Liver (tissue), 3 donors: ENCODE results near the gene ATF6B.

Experiments
- EGR1 ChIP-seq, 2 donors: IDR thresholded peaks; 2 replicates each; pipeline ENCODE4 v1.6.1; 2016 to 2018; ENCODE audit warnings: antibody characterized with exemption in 2 of 2, low read depth in 2 of 2
- FOXA1 ChIP-seq: IDR thresholded peaks from 2 replicates; pipeline ENCODE4 v1.6.1; 2016; ENCODE audit warnings: antibody characterized with exemption
- GABPA ChIP-seq, 2 donors: IDR thresholded peaks in 1 of 2; conservative IDR thresholded peaks in 1 of 2; 2 replicates each; pipeline ENCODE4 v1.6.1; 2016; ENCODE audit warnings: antibody characterized with exemption in 2 of 2, mild to moderate bottlenecking in 1 of 2, moderate library complexity in 1 of 2
- JUND ChIP-seq, 2 donors: IDR thresholded peaks; 2 replicates each; pipeline ENCODE4 v1.6.1; 2016; ENCODE audit warnings: antibody characterized with exemption in 2 of 2
- RAD21 ChIP-seq, 2 donors: IDR thresholded peaks; 2 replicates each; pipeline ENCODE4 v1.6.1; 2016; ENCODE audit warnings: antibody characterized with exemption in 2 of 2, mild to moderate bottlenecking in 2 of 2
- SP1 ChIP-seq: IDR thresholded peaks from 2 replicates; pipeline ENCODE4 v1.6.1; 2018; ENCODE audit warnings: antibody characterized with exemption, mild to moderate bottlenecking
- TAF1 ChIP-seq: conservative IDR thresholded peaks from 2 replicates; pipeline ENCODE4 v1.6.1; 2016; ENCODE audit warnings: antibody characterized with exemption, mild to moderate bottlenecking
- YY1 ChIP-seq: IDR thresholded peaks from 2 replicates; pipeline ENCODE4 v1.6.1; 2016; ENCODE audit warnings: antibody characterized with exemption, mild to moderate bottlenecking
- TF ChIP-seq, protein P1 (sequence below): fragments of 150-350 bp; IDR thresholded peaks from 2 replicates; pipeline ENCODE4 v1.5.1; 2017; ENCODE audit warnings: improper control_type of control experiment, low read depth, low read length; ENCODE audit not compliant: missing input control
- TF ChIP-seq, protein P2 (sequence below): IDR thresholded peaks from 2 replicates; pipeline ENCODE4 v1.6.1; 2016; ENCODE audit warnings: antibody characterized with exemption
- TF ChIP-seq, protein P3 (sequence below): IDR thresholded peaks from 2 replicates; pipeline ENCODE4 v1.6.1; 2016; ENCODE audit warnings: antibody characterized with exemption
- TF ChIP-seq, protein P4 (sequence below): IDR thresholded peaks from 2 replicates; pipeline ENCODE4 v1.6.1; 2016; ENCODE audit warnings: antibody characterized with exemption
- donor health status: healthy.
- donor health status: healthy.

DNA sequence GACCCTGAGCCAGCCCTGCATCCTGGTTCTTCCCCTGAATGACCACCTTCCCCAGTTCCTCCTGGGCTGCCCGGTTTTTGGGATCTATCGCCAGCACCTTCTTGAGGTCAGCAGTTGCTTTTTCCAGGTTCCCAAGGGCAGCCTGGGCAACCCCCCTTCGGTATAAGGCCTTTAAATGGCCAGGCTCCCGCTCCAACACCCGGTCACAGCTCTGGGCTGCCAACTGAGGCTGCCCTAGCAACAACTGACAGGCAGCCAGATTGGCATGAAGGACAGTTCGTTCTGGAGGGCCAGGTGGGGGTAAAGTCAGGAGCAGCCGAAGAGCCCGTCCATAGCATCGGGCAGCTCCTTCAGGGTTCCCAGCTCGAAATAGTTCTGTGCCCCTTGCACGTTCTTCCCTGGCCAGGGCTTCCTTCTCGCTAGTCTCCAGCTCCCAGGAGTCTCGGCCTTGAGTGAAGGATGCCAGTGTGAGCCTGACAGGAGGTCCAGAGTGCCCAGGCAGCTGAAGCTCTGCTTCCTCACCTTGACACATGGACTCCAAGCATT is 778 bp upstream of the ATF6B start:
- TF ChIP-seq JUND (IDR thresholded peaks at IDR 0.05) (no peak), YY1 (no peak), FOXA1 (no peak), TAF1 (no peak), GABPA (IDR thresholded peaks at IDR 0.05 in 1 of 2, conservative IDR thresholded peaks at IDR 0.05 in 1 of 2) (no peak), SP1 (no peak), EGR1 (IDR thresholded peaks at IDR 0.05; ENCODE audit: low read depth in 2 of 2) (no peak), RAD21 (IDR thresholded peaks at IDR 0.05) (no peak)
- TF ChIP-seq, protein P1, sequence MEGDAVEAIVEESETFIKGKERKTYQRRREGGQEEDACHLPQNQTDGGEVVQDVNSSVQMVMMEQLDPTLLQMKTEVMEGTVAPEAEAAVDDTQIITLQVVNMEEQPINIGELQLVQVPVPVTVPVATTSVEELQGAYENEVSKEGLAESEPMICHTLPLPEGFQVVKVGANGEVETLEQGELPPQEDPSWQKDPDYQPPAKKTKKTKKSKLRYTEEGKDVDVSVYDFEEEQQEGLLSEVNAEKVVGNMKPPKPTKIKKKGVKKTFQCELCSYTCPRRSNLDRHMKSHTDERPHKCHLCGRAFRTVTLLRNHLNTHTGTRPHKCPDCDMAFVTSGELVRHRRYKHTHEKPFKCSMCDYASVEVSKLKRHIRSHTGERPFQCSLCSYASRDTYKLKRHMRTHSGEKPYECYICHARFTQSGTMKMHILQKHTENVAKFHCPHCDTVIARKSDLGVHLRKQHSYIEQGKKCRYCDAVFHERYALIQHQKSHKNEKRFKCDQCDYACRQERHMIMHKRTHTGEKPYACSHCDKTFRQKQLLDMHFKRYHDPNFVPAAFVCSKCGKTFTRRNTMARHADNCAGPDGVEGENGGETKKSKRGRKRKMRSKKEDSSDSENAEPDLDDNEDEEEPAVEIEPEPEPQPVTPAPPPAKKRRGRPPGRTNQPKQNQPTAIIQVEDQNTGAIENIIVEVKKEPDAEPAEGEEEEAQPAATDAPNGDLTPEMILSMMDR = no peak
- TF ChIP-seq, protein P2, sequence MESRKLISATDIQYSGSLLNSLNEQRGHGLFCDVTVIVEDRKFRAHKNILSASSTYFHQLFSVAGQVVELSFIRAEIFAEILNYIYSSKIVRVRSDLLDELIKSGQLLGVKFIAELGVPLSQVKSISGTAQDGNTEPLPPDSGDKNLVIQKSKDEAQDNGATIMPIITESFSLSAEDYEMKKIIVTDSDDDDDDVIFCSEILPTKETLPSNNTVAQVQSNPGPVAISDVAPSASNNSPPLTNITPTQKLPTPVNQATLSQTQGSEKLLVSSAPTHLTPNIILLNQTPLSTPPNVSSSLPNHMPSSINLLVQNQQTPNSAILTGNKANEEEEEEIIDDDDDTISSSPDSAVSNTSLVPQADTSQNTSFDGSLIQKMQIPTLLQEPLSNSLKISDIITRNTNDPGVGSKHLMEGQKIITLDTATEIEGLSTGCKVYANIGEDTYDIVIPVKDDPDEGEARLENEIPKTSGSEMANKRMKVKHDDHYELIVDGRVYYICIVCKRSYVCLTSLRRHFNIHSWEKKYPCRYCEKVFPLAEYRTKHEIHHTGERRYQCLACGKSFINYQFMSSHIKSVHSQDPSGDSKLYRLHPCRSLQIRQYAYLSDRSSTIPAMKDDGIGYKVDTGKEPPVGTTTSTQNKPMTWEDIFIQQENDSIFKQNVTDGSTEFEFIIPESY = no peak
- TF ChIP-seq, protein P3, sequence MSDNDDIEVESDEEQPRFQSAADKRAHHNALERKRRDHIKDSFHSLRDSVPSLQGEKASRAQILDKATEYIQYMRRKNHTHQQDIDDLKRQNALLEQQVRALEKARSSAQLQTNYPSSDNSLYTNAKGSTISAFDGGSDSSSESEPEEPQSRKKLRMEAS = no peak
- TF ChIP-seq, protein P4, sequence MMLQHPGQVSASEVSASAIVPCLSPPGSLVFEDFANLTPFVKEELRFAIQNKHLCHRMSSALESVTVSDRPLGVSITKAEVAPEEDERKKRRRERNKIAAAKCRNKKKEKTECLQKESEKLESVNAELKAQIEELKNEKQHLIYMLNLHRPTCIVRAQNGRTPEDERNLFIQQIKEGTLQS = no peak
